ENCODE measurements around the gene B4GALNT3. TPM values are rescaled to one million over a fixed set of nuclear protein-coding genes. Genes with fewer than 3 reads are reported as not detected.
"Not testable (repeated sequence)": the region's sequence is repeated elsewhere in the genome, so short reads cannot be mapped to it uniquely, and the experiment has no call there.

B4GALNT3 gene
- total RNA-seq, 2 donors from 2014 or later: 3.5 to 4.7 TPM

DNA sequence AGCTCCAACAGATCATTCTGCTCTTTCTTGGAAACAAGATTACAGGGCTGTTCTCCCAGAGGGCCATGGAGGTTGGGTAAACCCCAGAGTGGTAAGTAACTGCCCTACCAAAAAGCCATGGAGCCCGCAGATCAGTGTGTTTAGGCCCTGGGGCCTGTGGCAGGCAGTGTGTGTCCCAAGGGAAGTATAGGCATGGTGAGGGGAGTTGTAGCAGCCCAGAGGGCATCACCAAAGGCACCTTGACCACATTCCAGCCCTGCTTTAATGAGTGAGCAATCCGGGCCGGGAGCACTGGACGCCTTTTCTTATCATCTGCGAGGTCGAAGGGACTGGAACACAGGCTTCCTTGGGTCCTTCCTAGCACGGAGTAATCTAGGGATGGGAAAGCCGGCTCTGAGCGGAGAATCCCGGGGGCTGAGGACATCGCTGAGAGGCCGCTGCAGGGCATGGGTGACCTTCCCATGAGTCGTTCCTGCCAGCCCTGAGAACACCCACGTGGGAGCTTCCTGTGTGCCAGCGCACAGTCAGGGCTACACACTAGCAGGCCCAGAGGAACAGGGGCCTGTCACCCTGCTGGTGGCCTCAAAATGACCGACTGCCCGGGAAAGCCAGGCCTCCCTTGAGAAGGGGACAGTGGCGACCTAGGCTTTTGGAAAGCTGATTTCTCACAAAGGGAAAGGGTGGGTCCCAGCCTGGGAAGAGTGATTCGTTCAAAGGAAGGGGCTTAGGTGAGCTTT lies 112.2 kb downstream of the B4GALNT3 start:
- peak; percentile 16 for ATAC-seq (replicated peaks)
- Mint-ChIP-seq H3K9me3 (no peaks in the 10 kb centered on the region), H3K4me1 (peaks cover 23% of the 10 kb centered on the region), H3K27ac (peak overlapping the region; percentile 62), H3K27me3 (no peaks in the 10 kb centered on the region), H3K4me3 (peak overlapping the region; percentile 45), H3K36me3 (ENCODE audit: low read depth) (no peaks in the 10 kb centered on the region)

DNA sequence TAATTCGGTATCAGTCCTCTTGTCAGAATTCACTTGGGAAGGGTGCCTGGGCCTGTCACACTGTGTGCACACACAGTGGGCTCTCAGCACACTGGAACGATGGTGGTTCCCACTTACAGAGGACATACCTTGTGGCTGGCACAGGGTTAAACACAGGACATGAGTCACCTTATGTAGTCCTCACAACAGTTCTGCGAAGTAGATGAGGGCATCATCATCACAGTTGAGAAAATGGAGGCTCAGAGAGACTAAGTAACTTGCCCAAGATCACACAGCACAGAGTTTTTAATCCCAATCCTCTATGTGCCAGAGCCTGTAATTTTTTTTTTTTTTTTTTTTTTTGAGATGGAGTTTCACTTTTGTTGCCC lies 112.8 kb downstream of the B4GALNT3 start:
- Mint-ChIP-seq H3K27ac (peak overlapping the region; percentile 62), H3K36me3 (ENCODE audit: low read depth) (no peaks in the 10 kb centered on the region), H3K9me3 (no peaks in the 10 kb centered on the region), H3K4me1 (peaks cover 19% of the 10 kb centered on the region), H3K4me3 (peak overlapping the region; percentile 45), H3K27me3 (no peaks in the 10 kb centered on the region)
- peak; percentile 83 for ATAC-seq (replicated peaks)

GRCh38 chr12:573232-573631 lies 113.5 kb downstream of the B4GALNT3 start:
- Mint-ChIP-seq H3K27me3 (no peaks in the 10 kb centered on the region), H3K9me3 (no peaks in the 10 kb centered on the region), H3K27ac (peak overlapping the region; percentile 30), H3K4me1 (peaks cover 19% of the 10 kb centered on the region), H3K4me3 (no peak overlapping the region), H3K36me3 (ENCODE audit: low read depth) (no peaks in the 10 kb centered on the region)
- ATAC-seq (replicated peaks): no peak

GRCh38 chr12:574475-575128 lies 114.9 kb downstream of the B4GALNT3 start:
- peaks cover 19% of the 10 kb centered on the region for H3K4me1 Mint-ChIP-seq
- peak overlapping the region; percentile 46 for H3K27ac Mint-ChIP-seq
- H3K4me3 Mint-ChIP-seq: peak overlapping the region; percentile 57
- H3K9me3 Mint-ChIP-seq: no peaks in the 10 kb centered on the region
- no peaks in the 10 kb centered on the region for H3K27me3 Mint-ChIP-seq
- peak; percentile 21 for ATAC-seq (replicated peaks)
- H3K36me3 Mint-ChIP-seq (ENCODE audit: low read depth): no peaks in the 10 kb centered on the region

DNA sequence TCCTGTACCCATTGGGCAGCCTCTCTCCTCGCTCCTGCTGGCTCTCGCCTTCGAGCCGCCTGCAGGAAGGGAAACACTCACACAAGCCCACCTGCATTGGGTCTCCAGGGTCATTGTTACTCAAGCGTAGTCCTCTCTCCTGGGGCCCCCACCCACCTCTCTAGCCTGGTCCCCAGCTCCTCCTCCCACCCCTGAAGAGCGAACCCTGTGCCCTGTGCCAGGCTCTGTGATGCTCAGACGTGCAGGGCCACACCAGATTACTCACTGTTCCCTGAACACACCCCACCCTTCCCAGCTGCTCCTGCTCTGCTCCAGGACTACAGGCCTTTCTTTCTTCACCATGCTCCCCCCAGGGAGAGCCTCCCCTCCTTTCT lies 115.4 kb downstream of the B4GALNT3 start:
- no peak for ATAC-seq (replicated peaks)
- peaks cover 19% of the 10 kb centered on the region for H3K4me1 Mint-ChIP-seq
- no peaks in the 10 kb centered on the region for H3K36me3 Mint-ChIP-seq (ENCODE audit: low read depth)
- no peaks in the 10 kb centered on the region for H3K9me3 Mint-ChIP-seq
- peak overlapping the region; percentile 46 for H3K27ac Mint-ChIP-seq
- no peaks in the 10 kb centered on the region for H3K27me3 Mint-ChIP-seq
- peak overlapping the region; percentile 57 for H3K4me3 Mint-ChIP-seq

DNA sequence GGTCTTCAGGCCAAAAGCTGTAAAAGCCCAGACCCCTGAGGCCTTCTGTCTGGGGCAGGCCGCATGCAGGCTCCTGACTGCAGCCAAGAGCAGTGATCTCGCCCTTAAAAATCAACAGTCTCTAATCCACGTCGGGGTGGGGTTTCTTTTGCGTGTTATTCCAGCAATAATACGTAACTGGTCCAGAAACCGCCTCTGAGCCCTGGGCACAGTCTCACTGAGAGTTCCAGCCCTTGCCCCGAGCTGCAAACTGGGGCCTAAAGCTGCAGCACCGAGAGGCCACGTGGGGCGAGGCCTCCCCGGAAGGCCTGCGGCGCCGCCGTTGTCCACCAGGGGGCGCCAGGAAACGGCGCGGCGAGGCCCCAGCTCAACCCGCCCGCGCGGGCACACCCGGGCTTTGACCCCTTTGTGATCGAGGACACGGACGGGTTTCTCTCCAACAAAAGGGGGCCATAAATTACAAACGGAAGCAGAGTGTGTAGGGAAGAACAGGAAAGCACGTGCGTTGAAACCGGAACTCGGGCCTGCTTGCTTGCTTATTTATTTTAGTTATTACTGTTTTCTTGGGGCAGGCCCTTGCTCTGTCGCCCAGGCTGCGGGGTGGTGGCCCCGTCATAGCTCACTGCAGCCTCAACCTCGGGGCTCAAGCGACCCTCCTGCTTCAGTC lies 116.3 kb downstream of the B4GALNT3 start:
- Mint-ChIP-seq H3K4me1 (peaks cover 19% of the 10 kb centered on the region), H3K27ac (peak overlapping the region; percentile 25), H3K9me3 (no peaks in the 10 kb centered on the region), H3K4me3 (peak overlapping the region; percentile 57), H3K36me3 (ENCODE audit: low read depth) (no peaks in the 10 kb centered on the region), H3K27me3 (no peaks in the 10 kb centered on the region)
- peak; percentile 80 for ATAC-seq (replicated peaks)

DNA sequence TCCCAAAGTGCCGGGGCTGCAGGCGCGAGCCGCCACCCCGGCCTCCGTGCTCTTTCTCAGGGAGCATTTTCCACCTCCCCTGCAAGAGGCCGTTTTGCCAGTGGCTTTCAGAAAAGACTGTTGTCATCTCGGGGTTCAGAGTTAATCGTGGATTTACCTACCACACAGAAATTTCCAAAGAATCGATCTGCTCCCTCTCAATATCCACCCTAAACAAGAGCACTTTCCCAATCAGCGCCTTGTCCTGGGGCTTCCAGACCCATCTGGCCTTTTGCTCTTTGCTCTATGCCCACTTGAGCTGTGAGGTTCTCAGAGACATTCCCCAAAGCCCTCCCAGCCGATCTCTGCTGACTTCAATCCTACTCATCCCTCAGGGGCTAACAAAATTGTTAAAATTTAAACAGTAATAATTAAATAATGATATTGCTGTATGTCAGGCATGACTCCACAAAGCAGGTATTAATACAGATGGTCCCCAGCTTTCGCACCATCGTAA lies 116.9 kb downstream of the B4GALNT3 start:
- no peak for ATAC-seq (replicated peaks)
- Mint-ChIP-seq H3K4me3 (peak overlapping the region; percentile 57), H3K27me3 (no peaks in the 10 kb centered on the region), H3K36me3 (ENCODE audit: low read depth) (no peaks in the 10 kb centered on the region), H3K9me3 (no peaks in the 10 kb centered on the region), H3K4me1 (peaks cover 19% of the 10 kb centered on the region), H3K27ac (peak overlapping the region; percentile 25)

- not testable (repeated sequence) for H3K27me3 Mint-ChIP-seq, H3K9me3 Mint-ChIP-seq
These were observed 118.4 kb downstream of the B4GALNT3 start for GRCh38 chr12:577994-578747.

DNA sequence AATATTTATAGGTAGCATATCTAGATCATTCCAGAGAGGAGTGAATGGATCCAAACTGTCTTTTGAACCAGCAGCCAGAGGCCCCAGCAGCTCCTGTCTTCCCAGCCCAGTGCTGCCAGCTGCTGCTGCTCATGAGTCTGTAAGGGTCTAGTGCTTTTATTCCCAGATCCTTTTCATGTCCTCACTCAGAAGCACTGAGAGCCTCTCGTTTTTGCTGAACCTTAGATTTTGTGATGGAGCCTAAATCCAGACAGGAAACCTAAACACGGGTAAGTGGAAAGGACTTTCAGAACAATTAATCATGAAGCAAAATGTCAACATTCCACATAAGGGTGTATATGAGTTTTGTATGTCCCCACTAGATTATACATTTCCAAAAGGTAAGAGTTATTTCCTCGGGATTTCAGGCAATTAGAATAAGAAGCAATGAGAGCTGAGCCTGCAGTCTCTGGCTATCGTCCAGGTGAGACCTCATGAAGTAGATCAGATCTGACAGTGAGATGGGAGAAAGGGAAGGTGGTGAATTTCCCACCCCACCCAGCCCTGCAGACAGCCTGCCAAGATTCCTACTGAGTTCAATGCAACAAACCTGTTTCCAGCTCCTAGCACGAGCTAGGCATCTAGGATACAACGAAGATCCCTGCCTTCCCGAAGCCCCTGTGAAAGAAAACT lies 119.1 kb downstream of the B4GALNT3 start:
- Mint-ChIP-seq H3K9me3 (no peaks in the 10 kb centered on the region), H3K27ac (no peak overlapping the region), H3K4me3 (no peak overlapping the region), H3K4me1 (peaks cover 10% of the 10 kb centered on the region), H3K27me3 (no peaks in the 10 kb centered on the region), H3K36me3 (ENCODE audit: low read depth) (no peaks in the 10 kb centered on the region)
- no peak for ATAC-seq (replicated peaks)

More at GRCh38 chr12:577994-578747, 118.4 kb downstream of the B4GALNT3 start:
- H3K4me1 Mint-ChIP-seq; H3K36me3 Mint-ChIP-seq (ENCODE audit: low read depth); H3K4me3 Mint-ChIP-seq; ATAC-seq (replicated peaks); H3K27ac Mint-ChIP-seq: not testable (repeated sequence)

DNA sequence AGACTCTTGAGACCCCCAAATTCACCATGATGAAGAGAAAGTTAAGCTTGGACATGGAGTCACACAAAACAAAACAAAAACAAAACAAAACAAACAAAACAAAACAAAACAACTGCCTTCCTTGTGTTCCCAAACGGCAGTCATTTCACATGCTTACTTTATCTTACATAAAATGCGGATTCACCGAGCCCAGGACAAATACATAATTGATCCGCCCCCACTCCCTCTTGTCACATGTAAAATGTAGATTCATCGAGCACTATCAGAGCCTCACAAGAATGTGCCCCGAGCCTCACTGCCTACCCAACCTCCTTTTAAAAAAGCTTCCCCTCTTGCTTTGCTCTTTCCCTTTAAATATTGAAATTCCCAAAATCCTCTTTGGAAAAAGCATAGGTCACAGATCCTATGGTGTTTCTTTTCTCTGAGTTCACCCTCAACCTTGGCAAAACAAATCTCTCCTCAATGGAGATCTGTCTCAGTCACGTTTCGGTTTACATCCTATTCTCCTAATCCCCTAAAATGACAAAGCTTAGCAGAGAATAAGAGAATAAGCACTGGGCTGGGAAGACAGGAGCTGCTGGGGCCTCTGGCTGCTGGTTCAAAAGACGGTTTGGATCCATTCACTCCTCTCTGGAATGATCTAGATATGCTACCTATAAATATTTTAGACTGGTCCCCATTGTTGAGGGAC lies 119.8 kb downstream of the B4GALNT3 start:
- ATAC-seq (replicated peaks): no peak
- Mint-ChIP-seq H3K27ac (no peak overlapping the region), H3K4me1 (peaks cover 8% of the 10 kb centered on the region), H3K4me3 (no peak overlapping the region), H3K36me3 (ENCODE audit: low read depth) (no peaks in the 10 kb centered on the region), H3K9me3 (no peaks in the 10 kb centered on the region), H3K27me3 (no peaks in the 10 kb centered on the region)

- H3K27ac Mint-ChIP-seq: no peak overlapping the region
- H3K4me3 Mint-ChIP-seq: no peak overlapping the region
- ATAC-seq (replicated peaks): no peak
- no peaks in the 10 kb centered on the region for H3K27me3 Mint-ChIP-seq
- no peaks in the 10 kb centered on the region for H3K9me3 Mint-ChIP-seq
- no peaks in the 10 kb centered on the region for H3K4me1 Mint-ChIP-seq
- H3K36me3 Mint-ChIP-seq (ENCODE audit: low read depth): no peaks in the 10 kb centered on the region
These were observed 121.1 kb downstream of the B4GALNT3 start for GRCh38 chr12:580813-581212.

DNA sequence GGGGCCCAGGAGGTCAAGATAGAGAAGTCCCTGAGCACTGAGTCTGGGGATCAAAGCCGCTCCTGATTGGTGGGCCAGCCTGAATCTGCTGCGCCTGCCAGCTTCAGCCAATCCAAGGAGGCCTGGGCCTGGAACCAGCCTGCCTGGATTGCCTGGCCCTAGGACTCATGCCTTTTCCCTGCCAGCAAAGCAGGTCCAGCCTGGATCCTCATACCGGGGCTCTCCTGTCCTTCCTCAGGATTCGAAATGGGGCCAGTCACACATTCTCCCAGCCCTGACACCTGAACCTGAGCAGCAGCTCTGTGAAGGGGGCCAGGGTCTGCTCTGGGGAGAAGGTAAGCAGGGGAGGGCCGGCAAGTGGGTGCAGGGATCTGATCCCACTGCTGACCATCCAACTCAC lies 121.6 kb downstream of the B4GALNT3 start:
- H3K36me3 Mint-ChIP-seq (ENCODE audit: low read depth): no peaks in the 10 kb centered on the region
- no peaks in the 10 kb centered on the region for H3K4me1 Mint-ChIP-seq
- no peaks in the 10 kb centered on the region for H3K9me3 Mint-ChIP-seq
- H3K4me3 Mint-ChIP-seq: no peak overlapping the region
- ATAC-seq (replicated peaks): no peak
- no peaks in the 10 kb centered on the region for H3K27me3 Mint-ChIP-seq
- no peak overlapping the region for H3K27ac Mint-ChIP-seq

GRCh38 chr12:581746-582145 lies 122.0 kb downstream of the B4GALNT3 start:
- Mint-ChIP-seq H3K27ac (no peak overlapping the region), H3K36me3 (ENCODE audit: low read depth) (no peaks in the 10 kb centered on the region)
- ATAC-seq (replicated peaks): no peak

More at GRCh38 chr12:581746-582145, 122.0 kb downstream of the B4GALNT3 start:
- no peaks in the 10 kb centered on the region for H3K27me3 Mint-ChIP-seq
- no peaks in the 10 kb centered on the region for H3K4me1 Mint-ChIP-seq
- H3K9me3 Mint-ChIP-seq: no peaks in the 10 kb centered on the region
- H3K4me3 Mint-ChIP-seq: no peak overlapping the region
